ENCODE results near the gene COL13A1. TPM values are rescaled to one million over a fixed set of nuclear protein-coding genes. Genes with fewer than 3 reads are reported as not detected.

The COL13A1 gene
- total RNA-seq, 1 donor from 2014 or later, result 9.5 TPM

- intact Hi-C loops (cut with DNase I), result no loop called here
- DNase-seq (ENCODE audit: low spot score), result peak; percentile 46
Observed at GRCh38 chr10:69965919-69966662, 164.4 kb downstream of the COL13A1 start.

- intact Hi-C loops (cut with DNase I), result no loop called here
Observed at GRCh38 chr10:69968830-69969229, 167.1 kb downstream of the COL13A1 start.

DNA sequence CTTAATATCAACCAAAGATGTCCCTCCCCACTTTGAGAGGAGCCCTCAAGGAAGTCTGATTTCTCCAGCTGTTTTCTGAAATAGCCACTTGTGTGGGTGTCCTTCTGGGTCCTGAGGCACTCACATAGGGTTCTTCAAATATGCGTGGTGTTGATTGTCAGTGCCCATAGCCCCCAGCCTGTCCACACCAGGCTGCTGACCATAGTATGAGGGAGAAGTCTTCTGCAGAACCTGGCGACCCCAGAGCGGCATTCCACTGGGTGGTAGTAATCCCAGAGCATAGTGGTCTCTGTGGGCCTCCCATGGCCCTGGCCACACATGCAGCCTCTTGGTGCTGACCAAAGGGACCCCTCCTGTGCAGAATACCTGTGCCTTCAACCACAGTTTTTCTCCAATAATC is 168.3 kb downstream of the COL13A1 start:
- intact Hi-C loops (cut with DNase I), result no loop called here

More at GRCh38 chr10:69968830-69969229, 167.1 kb downstream of the COL13A1 start:
- DNase-seq (ENCODE audit: low spot score), result no peak

GRCh38 chr10:69972981-69973397 is 171.3 kb downstream of the COL13A1 start:
- intact Hi-C loops (cut with DNase I), result no loop called here
- DNase-seq (ENCODE audit: low spot score), result no peak

More for the DNA sequence above, 168.3 kb downstream of the COL13A1 start:
- no peak for DNase-seq (ENCODE audit: low spot score)

DNA sequence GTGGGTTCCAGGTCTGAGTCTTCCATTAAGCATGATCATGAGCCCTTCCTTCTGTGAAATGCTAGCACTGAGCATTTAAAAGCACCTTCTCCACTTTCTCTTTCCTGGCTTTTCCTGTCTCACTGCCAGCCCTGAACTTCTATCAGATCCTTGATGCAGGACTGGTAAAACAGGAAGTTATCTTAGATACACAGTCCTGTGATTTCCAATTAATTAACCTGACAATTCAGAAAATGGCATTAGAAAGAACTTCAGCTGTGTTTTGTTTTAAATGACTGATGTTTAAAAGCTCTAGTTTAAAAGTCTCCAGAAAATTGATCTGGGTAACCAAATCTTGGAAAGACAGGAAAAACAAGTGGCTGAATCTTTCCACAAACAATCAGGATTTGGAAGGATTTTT is 172.0 kb downstream of the COL13A1 start:
- intact Hi-C loops (cut with DNase I), result no loop called here

GRCh38 chr10:69974551-69975155 is 172.9 kb downstream of the COL13A1 start:
- intact Hi-C loops (cut with DNase I), result no loop called here
- DNase-seq (ENCODE audit: low spot score), result no peak

More for the DNA sequence above, 172.0 kb downstream of the COL13A1 start:
- no peak for DNase-seq (ENCODE audit: low spot score)

DNA sequence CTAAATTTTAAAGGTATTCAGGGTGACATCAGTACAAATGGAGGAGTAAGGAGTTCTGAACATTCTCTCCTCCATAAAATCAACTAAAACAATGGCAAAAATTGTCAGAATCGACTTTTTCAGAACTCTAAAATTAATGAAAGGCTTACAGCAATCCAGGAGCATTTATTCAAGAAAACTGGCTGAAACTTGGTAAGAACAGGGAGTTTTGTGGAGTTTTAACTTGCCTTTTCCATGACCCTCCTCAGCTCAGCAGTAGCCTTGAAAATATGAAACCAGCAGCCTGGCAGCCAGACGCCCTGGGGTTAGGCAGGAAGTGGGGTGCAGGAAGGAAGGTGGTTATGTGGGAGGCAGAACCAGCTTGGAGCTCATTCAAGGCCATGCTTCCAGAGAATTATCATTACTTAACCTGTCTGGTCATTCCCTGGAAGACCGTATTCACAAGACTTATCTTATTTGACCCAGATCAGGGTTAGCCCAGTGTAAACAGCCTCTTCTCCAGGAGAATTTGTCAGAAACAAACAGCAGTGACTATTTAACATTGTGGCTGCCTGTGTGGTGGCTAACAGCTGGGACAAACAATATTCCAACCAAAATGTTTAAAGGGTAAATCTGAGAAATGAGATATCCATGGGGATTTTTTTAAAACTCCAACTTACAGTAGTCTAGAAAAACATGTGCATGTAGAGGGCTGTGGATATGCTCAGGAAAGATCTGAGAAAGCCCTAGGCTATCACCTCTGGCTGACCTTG is 175.3 kb downstream of the COL13A1 start:
- intact Hi-C loops (cut with DNase I), result no loop called here
- no peak for DNase-seq (ENCODE audit: low spot score)

DNA sequence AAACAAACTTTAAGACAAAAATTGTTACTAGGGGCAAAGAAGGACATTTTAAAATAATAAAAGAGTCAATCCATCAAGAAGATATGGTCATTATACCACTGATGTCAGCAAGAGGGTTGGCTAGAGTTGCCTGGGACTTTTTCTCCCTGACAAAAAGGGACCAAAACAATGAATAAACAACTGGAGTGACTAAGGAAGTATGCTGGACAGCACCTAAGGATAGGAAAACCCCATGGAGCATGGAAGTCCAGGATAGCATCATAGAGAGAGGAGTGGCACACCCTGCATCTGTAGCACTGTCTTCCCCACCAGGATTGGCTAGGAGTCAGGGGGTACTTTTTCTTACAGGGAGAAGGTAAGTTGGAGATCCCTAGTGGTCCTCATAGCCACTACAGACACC is 177.5 kb downstream of the COL13A1 start:
- intact Hi-C loops (cut with DNase I), result no loop called here
- DNase-seq (ENCODE audit: low spot score), result no peak

- intact Hi-C loops (cut with DNase I), result no loop called here
- no peak for DNase-seq (ENCODE audit: low spot score)
Observed at GRCh38 chr10:69980672-69981071, 179.0 kb downstream of the COL13A1 start.

GRCh38 chr10:69988094-69988493 is 186.4 kb downstream of the COL13A1 start:
- intact Hi-C loops (cut with DNase I), result no loop called here

GRCh38 chr10:69991151-69991550 is 189.4 kb downstream of the COL13A1 start:
- intact Hi-C loops (cut with DNase I), result no loop called here
- no peak for DNase-seq (ENCODE audit: low spot score)

More at GRCh38 chr10:69988094-69988493, 186.4 kb downstream of the COL13A1 start:
- no peak for DNase-seq (ENCODE audit: low spot score)

DNA sequence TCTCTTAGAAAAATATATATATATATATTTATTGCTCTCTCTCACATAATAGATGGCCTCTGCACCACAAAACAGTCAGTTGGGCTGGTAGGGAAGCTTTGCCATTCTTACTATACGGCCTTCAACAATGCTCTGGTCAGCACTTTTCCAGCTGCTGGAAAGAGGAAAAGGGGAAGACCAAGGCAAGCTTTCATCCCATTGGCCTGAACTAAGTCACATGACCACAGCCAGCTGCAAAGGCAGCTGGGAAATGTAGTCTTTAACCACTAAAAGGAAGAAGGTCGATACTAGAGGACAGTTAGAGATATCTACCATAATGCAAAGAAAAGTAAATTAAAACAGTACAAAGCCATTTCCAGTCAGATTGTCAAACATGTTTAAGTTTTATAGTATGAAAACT is 192.6 kb downstream of the COL13A1 start:
- intact Hi-C loops (cut with DNase I), result no loop called here
- DNase-seq (ENCODE audit: low spot score), result no peak

DNA sequence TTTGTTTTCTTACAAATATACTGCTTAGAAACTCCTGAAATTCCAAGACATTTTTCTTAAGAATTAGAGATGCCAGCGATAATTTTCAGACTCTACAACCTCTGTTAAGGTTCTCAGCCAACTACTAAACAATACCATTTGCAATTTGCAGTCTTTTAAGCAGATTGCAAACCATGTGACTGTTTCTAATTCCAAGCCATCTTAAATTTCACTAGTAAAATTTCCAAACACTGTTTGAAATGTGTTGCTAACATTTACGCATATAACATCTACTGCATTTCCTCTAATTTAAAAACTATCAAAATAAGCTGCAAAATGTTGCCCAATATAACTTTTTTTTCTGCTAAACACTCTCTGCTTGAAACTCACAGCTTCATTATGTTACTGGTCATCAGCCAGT is 194.9 kb downstream of the COL13A1 start:
- intact Hi-C loops (cut with DNase I), result no loop called here
- no peak for DNase-seq (ENCODE audit: low spot score)

DNA sequence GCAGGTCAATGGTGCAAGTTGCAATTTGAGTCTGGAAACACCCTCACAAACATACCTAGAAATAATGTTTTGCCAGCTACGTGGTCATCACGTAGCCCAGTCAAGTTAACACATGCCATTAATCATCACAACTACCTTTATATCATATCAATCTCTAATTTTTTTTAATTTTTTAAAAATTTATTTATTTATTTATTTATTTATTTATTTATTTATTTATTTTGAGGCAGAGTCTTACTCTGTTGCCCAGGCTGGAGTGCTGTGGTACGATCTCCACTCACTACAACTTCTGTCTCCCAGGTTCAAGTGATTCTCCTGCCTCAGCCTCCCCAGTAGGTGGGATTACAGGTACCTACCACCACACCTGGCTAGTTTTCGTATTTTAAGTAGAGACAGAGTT is 198.6 kb downstream of the COL13A1 start:
- intact Hi-C loops (cut with DNase I), result no loop called here
- DNase-seq (ENCODE audit: low spot score), result no peak

DNA sequence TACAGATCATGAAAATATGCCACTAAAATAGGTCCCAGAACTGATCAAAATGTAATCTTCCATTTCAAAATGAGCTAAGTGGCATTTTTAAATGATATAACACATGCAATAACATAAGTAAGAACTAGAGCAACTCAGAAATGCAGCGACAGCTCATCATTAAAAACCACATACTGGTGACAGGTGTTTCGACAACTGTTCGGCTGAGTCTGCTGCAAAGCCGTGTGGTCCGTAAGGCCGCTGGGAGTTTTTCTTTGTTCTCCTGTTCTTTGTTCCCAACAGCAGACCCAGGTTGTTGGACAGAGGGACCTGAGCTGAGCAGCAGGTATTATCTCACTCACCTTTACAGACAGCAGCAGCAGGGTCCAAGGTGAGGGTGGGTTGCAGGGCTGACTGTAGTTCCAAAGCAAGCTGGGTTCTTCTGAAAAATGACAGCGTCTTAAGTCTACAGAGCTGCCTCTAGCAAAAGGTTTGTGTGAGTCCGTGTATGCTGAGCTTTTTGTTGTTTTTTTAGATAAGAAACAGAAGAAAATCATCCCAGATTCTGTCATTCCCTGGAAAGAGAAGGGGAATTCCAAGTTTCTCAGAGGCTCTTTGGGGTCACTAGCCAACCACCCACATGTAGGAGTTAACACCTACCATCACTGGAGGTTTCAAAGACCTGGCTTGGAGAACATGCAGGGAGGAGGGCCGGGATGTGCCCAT is 205.6 kb downstream of the COL13A1 start:
- no peak for DNase-seq (ENCODE audit: low spot score)
- intact Hi-C loops (cut with DNase I), result no loop called here

Other genes with a start within 250 kb of the COL13A1 start
- not detected for gene NEUROG3, start 228.5 kb upstream of the COL13A1 start, total RNA-seq
- gene FAM241B, start 171.7 kb upstream of the COL13A1 start, total RNA-seq, result 5.7 TPM